Tibial nerve (tissue), 3 donors: ENCODE data around the gene RFK.

ENCODE experiments used
- CTCF ChIP-seq, 5 experiments: fragments of 200-600 bp in 3 of 5; fragments of 450-650 bp in 2 of 5; sonication (generic) in 3 of 5; IDR thresholded peaks; one replicate each; pipeline ENCODE4 v1.5.1; 2016 to 2019; ENCODE audit warnings: antibody characterized with exemption in 5 of 5, mild to moderate bottlenecking in 3 of 5, moderate library complexity in 2 of 5
- POLR2A ChIP-seq, 2 donors: fragments of 450-650 bp; IDR thresholded peaks; one replicate each; pipeline ENCODE4 v1.6.1; 2017; ENCODE audit warnings: antibody characterized with exemption in 2 of 2, mild to moderate bottlenecking in 2 of 2, moderate library complexity in 2 of 2

GRCh38 chr9:76405868-76406267 lies 11.6 kb upstream of the RFK start:
- TF ChIP-seq CTCF (IDR thresholded peaks at IDR 0.05), result no peak
- TF ChIP-seq POLR2A (IDR thresholded peaks at IDR 0.05), result no peak
